ENCODE data around the gene LRRC26.

LRRC26 gene

DNA sequence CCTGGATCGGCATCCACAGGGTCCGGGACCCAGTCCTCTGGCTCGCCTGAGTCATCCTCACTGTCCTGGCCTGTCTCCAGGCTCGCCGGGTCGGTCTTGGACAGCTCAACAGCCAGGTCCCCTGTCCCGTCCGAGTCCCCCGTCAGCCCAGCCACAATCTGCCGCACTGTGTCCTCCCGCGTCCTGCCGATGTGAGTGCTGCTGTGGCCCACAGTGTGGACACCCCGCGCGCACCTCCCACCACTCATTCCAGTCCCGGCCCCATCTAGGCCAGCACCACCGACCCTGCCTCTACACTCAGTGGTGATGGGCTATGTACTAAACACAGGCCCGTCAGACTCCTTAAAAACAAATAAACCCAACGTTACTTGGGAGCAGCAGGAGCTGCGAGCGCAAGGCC is 11.8 kb upstream of the LRRC26 start:
- DNase-seq (ENCODE audit: low read depth, low spot score): no peak
- Histone ChIP-seq H3K27ac (ENCODE audit: low read length) (no peak overlapping the region), H3K4me3 (ENCODE audit: low read length) (no peak overlapping the region), H3K9me3 (ENCODE audit: control insufficient read depth, insufficient read depth, low read length) (no peaks in the 10 kb centered on the region), H3K27me3 (ENCODE audit: control insufficient read depth, insufficient read depth, low read length) (no peaks in the 10 kb centered on the region), H3K4me1 (ENCODE audit: control insufficient read depth, insufficient read depth, low read length) (no peaks in the 10 kb centered on the region), H3K36me3 (ENCODE audit: control insufficient read depth, insufficient read depth, low read length) (peaks cover 31% of the 10 kb centered on the region)
- WGBS (ENCODE audit: insufficient coverage, insufficient read length): no CpG with 5 or more reads among the region's 22 CpGs

DNA sequence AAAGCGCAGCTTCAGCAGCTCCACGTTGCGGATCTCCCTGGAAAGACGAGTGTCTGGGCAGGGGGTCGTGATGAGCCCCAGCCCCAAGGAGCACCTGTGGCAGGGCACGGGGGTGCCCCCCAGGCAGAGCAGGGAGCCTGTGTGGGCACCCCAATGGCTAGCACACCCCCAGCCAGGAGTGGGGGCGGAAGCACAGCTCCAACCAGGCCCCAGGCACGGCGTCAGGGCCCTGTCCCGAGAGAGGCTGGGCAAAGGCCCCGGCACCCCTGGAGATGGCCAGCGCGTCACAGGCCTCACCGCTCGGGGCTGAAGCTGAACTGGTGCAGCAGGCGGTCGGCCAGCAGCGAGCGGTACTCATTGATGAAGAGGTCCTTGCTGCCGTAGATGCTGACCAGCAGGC is 10.6 kb upstream of the LRRC26 start:
- H3K27ac ChIP-seq (ENCODE audit: low read length): no peak overlapping the region
- H3K4me1 ChIP-seq (ENCODE audit: control insufficient read depth, insufficient read depth, low read length): no peaks in the 10 kb centered on the region
- no CpG with 5 or more reads among the region's 20 CpGs for WGBS (ENCODE audit: insufficient coverage, insufficient read length)
- H3K36me3 ChIP-seq (ENCODE audit: control insufficient read depth, insufficient read depth, low read length): peaks cover 31% of the 10 kb centered on the region
- no peak for DNase-seq (ENCODE audit: low read depth, low spot score)
- no peaks in the 10 kb centered on the region for H3K27me3 ChIP-seq (ENCODE audit: control insufficient read depth, insufficient read depth, low read length)
- no peak overlapping the region for H3K4me3 ChIP-seq (ENCODE audit: low read length)
- H3K9me3 ChIP-seq (ENCODE audit: control insufficient read depth, insufficient read depth, low read length): no peaks in the 10 kb centered on the region

DNA sequence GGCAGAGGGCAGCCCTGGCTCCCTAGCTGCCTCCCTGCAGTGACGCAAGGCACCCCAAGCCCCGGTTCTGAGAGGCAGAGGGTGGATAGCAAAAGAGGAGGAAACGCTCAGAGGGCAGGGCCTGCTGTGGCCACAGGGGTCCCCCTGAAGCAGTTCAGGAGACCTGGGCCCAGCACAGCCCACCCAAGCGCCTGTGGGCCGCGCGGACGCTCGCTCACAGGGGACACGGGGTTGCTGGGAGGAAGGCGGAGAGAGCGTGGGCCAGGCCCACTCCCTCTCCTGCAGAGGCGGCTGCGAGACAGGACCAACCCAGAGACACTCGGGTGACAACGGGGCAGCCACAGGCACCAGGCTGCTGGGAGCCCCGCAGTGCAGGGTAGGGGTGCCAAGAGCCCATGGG is 9.9 kb upstream of the LRRC26 start:
- Histone ChIP-seq H3K4me1 (ENCODE audit: control insufficient read depth, insufficient read depth, low read length) (peaks cover 2% of the 10 kb centered on the region; the same call in 1 of the 2 replicates), H3K27me3 (ENCODE audit: control insufficient read depth, insufficient read depth, low read length) (no peaks in the 10 kb centered on the region), H3K9me3 (ENCODE audit: control insufficient read depth, insufficient read depth, low read length) (no peaks in the 10 kb centered on the region), H3K27ac (ENCODE audit: low read length) (no peak overlapping the region), H3K36me3 (ENCODE audit: control insufficient read depth, insufficient read depth, low read length) (peaks cover 27% of the 10 kb centered on the region), H3K4me3 (ENCODE audit: low read length) (no peak overlapping the region)
- no peak for DNase-seq (ENCODE audit: low read depth, low spot score)
- WGBS (ENCODE audit: insufficient coverage, insufficient read length): no CpG with 5 or more reads among the region's 17 CpGs

DNA sequence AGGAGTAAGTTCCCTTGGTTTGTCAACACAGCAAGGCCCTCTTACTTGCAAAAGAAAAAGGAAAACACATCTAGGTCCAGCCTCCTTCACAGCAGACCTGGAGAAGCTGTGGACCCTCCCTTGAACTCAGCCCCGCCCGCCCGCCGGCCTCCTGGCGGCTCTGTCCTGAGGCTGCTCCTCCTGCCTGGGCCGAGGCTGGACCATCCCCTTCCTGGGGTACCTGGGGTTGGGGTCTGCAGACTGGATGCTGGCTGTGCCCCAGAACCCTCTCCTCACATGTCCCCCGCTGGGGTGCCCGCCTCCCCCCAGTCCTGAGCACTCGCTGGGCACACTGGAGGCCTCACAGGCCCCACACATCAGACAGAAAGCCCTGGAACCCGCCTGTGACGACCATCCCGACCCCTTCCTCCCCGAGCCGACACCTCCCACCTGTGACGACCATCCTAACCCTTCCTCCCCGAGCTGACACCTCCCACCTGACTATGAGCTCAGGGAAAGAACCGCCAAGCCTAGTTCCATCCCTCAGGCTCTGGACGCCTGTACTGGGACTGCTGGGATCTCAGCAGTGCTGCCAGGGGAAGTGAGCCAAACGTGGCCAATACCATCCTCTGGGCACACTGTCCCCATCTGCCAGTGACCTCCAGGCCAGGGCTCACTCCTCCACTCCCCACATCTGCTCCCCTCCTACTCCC is 9.2 kb upstream of the LRRC26 start:
- no CpG with 5 or more reads among the region's 19 CpGs for WGBS (ENCODE audit: insufficient coverage, insufficient read length)
- Histone ChIP-seq H3K4me3 (ENCODE audit: low read length) (no peak overlapping the region), H3K27me3 (ENCODE audit: control insufficient read depth, insufficient read depth, low read length) (no peaks in the 10 kb centered on the region), H3K27ac (ENCODE audit: low read length) (no peak overlapping the region), H3K36me3 (ENCODE audit: control insufficient read depth, insufficient read depth, low read length) (peaks cover 26% of the 10 kb centered on the region), H3K9me3 (ENCODE audit: control insufficient read depth, insufficient read depth, low read length) (no peaks in the 10 kb centered on the region), H3K4me1 (ENCODE audit: control insufficient read depth, insufficient read depth, low read length) (peaks cover 2% of the 10 kb centered on the region; the same call in 1 of the 2 replicates)
- no peak for DNase-seq (ENCODE audit: low read depth, low spot score)

DNA sequence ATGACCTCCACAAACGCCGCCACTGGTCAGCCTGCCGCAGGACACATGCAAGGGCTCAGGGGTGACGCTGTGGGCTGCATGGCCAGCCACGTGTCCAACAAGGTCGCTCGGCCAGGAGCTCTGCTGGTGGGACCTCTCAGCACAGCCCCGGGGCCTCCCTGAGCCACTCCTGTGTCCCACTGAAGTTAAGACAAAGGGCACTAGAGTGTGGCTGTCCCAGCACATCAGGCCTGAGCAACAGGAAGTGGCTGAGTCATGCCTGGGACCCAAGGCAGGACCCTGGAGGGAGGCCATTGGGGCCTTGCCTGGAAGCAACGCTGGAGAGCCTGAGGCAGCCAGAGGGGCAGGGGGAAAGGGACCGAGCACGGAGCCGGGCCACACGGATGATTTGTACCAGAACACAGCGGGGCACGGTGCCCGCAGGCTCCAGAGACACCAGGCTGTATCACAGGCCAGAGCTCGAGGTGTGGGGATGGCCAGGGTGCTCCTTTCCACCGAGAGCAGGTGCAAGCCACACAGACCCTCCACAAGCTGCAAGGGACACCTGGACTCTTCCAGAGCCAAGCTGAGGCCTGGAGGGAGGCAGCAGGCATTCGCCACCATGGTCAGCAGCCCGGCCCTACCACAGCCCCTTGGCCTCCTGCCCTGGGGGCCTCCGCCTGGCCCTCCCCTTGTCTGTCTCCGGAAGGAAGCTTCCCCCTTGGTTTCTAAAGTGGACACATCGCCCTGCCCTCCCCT is 8.5 kb upstream of the LRRC26 start:
- H3K36me3 ChIP-seq (ENCODE audit: control insufficient read depth, insufficient read depth, low read length): peaks cover 20% of the 10 kb centered on the region
- no peak overlapping the region for H3K4me3 ChIP-seq (ENCODE audit: low read length)
- no peaks in the 10 kb centered on the region for H3K9me3 ChIP-seq (ENCODE audit: control insufficient read depth, insufficient read depth, low read length)
- H3K27ac ChIP-seq (ENCODE audit: low read length): no peak overlapping the region
- H3K27me3 ChIP-seq (ENCODE audit: control insufficient read depth, insufficient read depth, low read length): no peaks in the 10 kb centered on the region
- no peak for DNase-seq (ENCODE audit: low read depth, low spot score)
- peaks cover 2% of the 10 kb centered on the region; the same call in 1 of the 2 replicates for H3K4me1 ChIP-seq (ENCODE audit: control insufficient read depth, insufficient read depth, low read length)
- no CpG with 5 or more reads among the region's 23 CpGs for WGBS (ENCODE audit: insufficient coverage, insufficient read length)

DNA sequence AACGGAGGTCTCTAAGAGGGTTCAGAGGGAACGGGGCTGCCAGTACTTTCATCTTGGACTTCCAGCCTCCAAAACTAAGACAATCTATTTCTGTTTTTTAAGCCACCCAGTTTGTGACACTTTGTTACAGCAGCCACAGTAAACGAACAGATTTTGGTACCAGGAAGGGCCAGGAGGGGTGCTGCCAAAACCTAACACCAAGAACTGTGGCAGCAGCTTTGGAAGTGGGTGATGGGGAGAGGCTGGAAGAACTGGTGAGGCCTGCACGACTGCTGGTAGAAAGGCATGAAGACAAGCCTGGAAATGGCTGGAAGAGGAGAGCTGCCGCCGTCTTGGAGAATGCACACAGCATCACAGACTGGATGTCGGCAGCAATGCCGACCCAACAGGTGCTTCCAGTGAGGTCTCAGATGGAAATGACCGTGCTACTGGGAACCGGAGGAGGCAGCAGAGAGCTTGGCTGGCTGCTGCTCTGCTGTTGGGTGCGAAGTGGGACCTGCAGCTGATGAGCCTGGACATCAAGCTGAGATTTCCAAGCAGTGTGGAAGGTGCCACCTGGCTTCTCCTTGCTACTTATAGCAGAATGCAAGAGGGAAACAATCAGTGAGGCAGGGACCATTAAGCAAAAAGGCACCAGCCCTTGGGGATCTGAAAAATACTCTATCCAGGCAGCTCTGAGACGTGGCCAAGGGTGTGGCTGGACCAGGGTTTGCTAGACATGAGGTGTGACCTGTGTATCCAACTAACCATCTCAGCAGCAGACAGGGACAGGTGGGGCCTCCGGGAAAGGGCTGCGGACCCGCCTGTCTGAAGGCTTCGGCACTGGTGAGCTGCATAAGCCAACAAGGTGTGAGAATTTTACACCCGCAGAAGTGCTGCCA is 6.7 kb upstream of the LRRC26 start:
- H3K9me3 ChIP-seq (ENCODE audit: control insufficient read depth, insufficient read depth, low read length): no peaks in the 10 kb centered on the region
- H3K36me3 ChIP-seq (ENCODE audit: control insufficient read depth, insufficient read depth, low read length): peaks cover 10% of the 10 kb centered on the region
- DNase-seq (ENCODE audit: low read depth, low spot score): no peak
- no peak overlapping the region for H3K4me3 ChIP-seq (ENCODE audit: low read length)
- WGBS (ENCODE audit: insufficient coverage, insufficient read length): no CpG with 5 or more reads among the region's 17 CpGs
- no peaks in the 10 kb centered on the region for H3K27me3 ChIP-seq (ENCODE audit: control insufficient read depth, insufficient read depth, low read length)
- H3K4me1 ChIP-seq (ENCODE audit: control insufficient read depth, insufficient read depth, low read length): peaks cover 2% of the 10 kb centered on the region; the same call in 1 of the 2 replicates
- no peak overlapping the region for H3K27ac ChIP-seq (ENCODE audit: low read length)

DNA sequence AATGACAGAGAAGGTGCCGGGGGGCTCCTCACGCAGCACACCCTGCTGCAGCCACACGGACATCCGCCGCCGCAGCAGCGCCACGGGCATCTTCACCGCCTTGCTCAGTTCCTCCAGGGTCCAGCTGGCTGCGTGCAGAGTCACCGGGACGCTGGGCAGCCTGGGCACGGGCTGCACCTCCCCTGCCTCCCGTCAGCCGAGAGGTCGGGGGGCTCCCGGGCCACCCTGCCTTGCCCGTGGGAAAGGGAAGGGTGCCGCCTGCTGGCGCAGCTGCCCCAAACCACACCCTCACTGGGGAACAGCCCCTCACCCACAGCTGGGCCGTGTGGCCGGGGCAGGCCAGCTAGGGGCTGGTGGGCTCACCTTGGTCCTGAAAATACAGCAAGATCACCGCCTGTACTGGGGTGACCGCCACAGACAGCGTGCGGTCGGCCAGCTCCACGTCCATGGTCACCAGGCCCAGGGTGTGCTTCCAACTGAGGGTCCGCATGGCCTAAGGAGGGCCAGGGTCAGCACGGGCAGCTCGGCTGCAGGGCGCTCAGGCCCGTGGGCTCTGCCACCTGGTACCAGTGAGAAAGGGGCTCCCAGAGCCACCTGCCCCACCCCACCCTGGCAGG is 5.6 kb upstream of the LRRC26 start:
- no CpG with 5 or more reads among the region's 33 CpGs for WGBS (ENCODE audit: insufficient coverage, insufficient read length)
- DNase-seq (ENCODE audit: low read depth, low spot score): no peak

DNA sequence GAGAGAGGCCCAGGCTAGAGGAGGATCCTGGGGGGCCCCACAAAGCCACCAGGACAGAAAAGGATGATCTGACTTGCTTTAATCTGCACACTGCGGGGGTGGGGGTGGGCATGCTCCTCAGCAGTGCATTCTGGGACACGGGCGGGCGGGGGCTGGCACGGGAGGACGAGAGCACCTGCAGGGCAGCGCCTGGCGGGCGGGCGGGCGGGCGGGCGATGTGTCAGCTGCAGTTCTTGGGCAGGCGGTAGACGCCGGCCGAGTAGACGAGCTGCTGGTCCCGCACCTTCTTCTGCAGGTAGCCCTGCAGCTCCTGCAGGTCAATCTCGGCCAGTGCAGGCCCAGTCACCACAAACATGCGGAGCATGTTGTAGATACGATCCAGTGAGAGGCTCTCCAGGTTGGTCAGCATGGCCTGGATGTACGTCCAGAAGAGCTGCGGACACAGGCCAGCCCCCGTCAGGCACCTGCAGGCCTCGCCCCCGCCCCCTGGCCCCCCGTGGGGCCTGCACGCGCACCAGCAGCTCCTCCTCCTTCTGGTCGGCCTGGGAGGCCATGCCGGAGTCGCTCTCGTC is 5.0 kb upstream of the LRRC26 start:
- no peaks in the 10 kb centered on the region for H3K9me3 ChIP-seq (ENCODE audit: control insufficient read depth, insufficient read depth, low read length)
- H3K27ac ChIP-seq (ENCODE audit: low read length): no peak overlapping the region
- H3K4me1 ChIP-seq (ENCODE audit: control insufficient read depth, insufficient read depth, low read length): peaks cover 6% of the 10 kb centered on the region
- no peak for DNase-seq (ENCODE audit: low read depth, low spot score)
- no peaks in the 10 kb centered on the region; the same call in 1 of the 2 replicates for H3K36me3 ChIP-seq (ENCODE audit: control insufficient read depth, insufficient read depth, low read length)
- peaks cover 8% of the 10 kb centered on the region for H3K27me3 ChIP-seq (ENCODE audit: control insufficient read depth, insufficient read depth, low read length)
- H3K4me3 ChIP-seq (ENCODE audit: low read length): no peak overlapping the region
- no CpG with 5 or more reads among the region's 34 CpGs for WGBS (ENCODE audit: insufficient coverage, insufficient read length)

More for the DNA sequence above, 5.6 kb upstream of the LRRC26 start:
- peaks cover 1% of the 10 kb centered on the region for H3K36me3 ChIP-seq (ENCODE audit: control insufficient read depth, insufficient read depth, low read length)
- no peaks in the 10 kb centered on the region for H3K9me3 ChIP-seq (ENCODE audit: control insufficient read depth, insufficient read depth, low read length)
- no peak overlapping the region for H3K4me3 ChIP-seq (ENCODE audit: low read length)
- peaks cover 2% of the 10 kb centered on the region for H3K4me1 ChIP-seq (ENCODE audit: control insufficient read depth, insufficient read depth, low read length)
- no peak overlapping the region for H3K27ac ChIP-seq (ENCODE audit: low read length)
- peaks cover 3% of the 10 kb centered on the region; the same call in 1 of the 2 replicates for H3K27me3 ChIP-seq (ENCODE audit: control insufficient read depth, insufficient read depth, low read length)

DNA sequence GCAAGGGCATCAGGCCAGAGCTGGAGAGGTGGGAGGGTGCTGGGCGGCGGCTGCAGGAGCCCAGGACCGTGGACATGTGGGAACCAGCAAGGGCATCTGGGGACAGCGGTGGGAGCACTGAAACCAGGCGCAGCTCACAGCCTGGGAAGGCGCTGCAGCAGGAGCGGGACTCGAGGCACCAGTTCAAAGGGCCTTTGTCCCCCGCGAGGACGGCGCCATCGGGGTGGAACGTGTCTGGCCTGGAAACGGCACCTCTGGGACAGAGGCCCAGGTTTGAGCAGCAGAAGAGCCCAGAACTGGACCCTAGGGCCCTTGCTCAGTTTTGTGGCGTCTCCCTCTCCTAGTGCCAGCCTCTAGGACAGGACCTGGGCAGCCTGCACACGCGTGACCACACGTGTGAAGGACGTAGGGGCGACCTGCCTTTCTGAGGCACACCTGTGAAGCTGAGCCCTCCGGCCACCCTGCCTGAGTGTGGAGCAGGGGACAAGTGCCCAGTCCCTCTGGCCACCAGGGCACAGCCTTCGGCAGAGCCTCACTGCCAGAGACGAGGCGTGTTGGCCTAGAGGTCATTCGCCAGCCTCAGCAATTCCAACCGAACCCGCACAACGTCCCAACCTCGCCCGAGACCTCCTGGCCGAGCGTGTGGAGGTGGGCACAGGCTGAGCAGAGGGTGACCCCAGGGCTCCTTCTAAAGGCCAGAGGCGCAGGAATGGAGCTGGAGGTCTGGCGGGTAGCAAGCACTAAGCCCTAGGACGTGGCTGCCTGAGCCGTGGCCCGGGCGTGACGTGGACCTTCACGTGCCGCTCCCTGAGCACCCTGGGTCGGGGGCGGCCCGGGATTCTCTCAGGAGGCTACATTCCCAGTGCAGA is 4.2 kb upstream of the LRRC26 start:
- H3K4me3 ChIP-seq (ENCODE audit: low read length): no peak overlapping the region
- H3K9me3 ChIP-seq (ENCODE audit: control insufficient read depth, insufficient read depth, low read length): no peaks in the 10 kb centered on the region
- DNase-seq (ENCODE audit: low read depth, low spot score): no peak
- no peaks in the 10 kb centered on the region; the same call in 1 of the 2 replicates for H3K36me3 ChIP-seq (ENCODE audit: control insufficient read depth, insufficient read depth, low read length)
- H3K27ac ChIP-seq (ENCODE audit: low read length): no peak overlapping the region
- H3K4me1 ChIP-seq (ENCODE audit: control insufficient read depth, insufficient read depth, low read length): peaks cover 6% of the 10 kb centered on the region
- H3K27me3 ChIP-seq (ENCODE audit: control insufficient read depth, insufficient read depth, low read length): peaks cover 9% of the 10 kb centered on the region
- WGBS (ENCODE audit: insufficient coverage, insufficient read length): no CpG with 5 or more reads among the region's 45 CpGs

Data from iPS DF 6.9 (cell line).